GM21515 (cell line): Measurements from ENCODE around the gene ZNF219.

Experiments used
- ATAC-seq: cut with Tn5 transposase; IDR thresholded peaks from one replicate; pipeline ENCODE4 v1.9.1; 2021; ENCODE audit not compliant: unreplicated experiment

Gene ZNF219

DNA sequence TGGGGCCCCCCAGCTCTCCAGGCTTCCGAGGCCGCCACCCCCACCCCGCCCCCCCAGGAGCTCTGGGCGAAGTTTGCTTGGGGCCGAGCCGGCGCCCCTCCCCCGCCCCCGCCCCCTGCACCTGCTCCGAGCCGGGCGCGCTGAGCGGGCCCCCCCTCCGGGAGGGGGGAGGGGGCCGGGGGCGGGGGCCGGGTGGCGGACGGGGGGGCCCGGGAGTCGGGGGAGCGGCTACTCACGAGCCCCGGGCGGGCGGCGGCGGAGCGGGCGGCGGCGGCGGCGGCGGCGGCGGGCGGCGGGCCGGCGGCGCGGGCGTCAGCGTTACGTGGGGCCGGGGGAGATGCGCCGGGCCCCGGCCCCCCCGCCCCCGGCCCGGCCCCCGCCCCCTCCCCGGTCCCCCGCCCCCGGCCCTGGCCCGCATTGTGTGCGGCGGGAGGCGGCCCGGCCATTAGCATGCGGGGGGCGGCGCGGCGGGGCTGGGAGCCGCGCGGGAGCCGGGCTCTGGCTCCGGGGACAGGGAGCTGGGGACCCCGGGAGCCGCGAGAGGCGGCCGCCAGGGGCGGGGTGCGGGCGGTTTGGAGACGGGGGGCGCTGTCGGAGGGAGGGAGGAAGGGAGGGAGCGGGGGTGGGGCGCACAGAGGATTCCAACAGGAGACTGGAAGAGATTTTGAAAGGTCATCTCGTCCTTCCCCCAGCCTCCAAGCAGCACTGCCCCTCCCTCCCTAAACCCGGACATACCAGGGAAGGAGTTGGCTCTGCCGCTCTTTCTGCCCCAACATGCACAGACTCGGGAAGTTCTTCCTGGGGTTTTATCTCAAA, at the start of gene ZNF219:
ZNF219 (minus strand) TSS at position 580 of the 816 bp plus-strand sequence. CDS start 5,064 bp downstream, outside the sequence.
- no peak for ATAC-seq

DNA sequence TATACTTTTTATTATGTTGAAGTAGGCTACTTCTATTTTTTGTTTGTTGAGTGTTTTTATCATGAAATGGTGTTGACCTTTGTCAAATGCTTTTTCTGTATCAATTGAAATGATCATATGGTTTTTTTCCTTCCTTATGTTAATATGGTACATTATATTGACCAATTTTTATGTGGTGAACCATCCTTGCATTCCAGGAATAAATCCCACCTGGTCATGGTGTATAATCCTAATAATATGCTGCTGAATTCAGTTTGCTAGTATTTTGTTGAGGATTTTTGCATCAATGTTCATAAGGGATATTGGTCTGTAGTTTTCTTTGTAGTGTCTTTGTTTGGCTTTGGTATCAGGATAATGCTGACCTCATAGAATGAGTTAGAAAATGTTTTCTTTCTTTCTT, 47.0 kb upstream of the ZNF219 start:
- no peak for ATAC-seq

DNA sequence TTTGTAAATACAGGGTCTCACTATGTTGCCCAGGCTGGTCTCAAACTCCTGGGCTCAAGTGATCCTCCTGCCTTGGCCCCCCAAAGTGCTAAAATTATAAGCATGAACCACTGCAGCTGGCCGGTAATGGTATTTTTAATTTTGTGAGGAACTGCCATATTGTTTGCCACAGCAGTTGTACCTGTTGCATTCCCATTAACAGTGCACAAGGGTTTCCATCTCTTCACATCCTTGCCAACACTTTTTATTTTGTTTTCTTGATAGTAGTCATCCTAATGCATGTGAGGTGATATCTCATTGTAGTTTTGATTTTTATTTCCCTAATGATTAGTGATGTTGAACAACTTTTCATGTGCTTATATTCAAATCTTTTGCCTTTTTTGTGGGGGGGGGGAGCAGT, 43.9 kb upstream of the ZNF219 start:
- no peak for ATAC-seq

DNA sequence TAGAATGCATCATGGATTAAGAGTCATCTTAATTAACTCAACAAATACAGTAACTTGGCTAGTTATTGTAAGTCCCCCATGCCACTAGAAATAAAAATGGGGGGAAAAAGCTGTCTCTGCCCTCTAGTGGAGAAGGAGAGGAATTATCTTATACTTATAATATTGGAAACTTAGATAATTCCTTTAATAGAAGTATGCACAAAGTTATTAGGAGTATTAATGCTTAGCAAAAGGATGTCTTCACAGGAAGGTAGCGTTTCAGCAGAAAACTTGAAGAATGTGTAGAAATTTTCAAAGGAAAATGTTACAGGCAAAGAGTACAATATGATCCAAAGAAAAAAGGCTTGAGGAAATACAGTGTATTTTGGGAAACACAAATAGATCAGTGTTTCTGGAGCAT, 37.6 kb upstream of the ZNF219 start:
- no peak for ATAC-seq

DNA sequence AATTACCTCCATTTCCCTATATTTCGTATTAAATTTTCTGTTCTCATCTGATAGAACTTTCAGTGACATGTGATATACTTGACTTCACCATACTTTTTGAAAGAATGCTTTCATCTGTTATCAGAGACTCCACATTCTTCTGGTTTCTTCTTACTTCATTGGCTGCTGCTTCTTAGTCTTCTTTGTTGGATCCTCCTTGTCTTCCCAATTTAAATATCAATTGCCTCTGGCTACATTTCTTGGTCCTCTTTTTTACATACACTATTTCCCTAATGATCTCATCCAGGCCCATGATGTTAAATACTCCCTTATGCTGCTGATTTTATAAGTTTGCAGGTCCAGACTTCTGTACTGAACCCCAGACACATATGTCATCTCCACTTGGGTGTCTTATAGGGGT, 35.4 kb upstream of the ZNF219 start:
- no peak for ATAC-seq

DNA sequence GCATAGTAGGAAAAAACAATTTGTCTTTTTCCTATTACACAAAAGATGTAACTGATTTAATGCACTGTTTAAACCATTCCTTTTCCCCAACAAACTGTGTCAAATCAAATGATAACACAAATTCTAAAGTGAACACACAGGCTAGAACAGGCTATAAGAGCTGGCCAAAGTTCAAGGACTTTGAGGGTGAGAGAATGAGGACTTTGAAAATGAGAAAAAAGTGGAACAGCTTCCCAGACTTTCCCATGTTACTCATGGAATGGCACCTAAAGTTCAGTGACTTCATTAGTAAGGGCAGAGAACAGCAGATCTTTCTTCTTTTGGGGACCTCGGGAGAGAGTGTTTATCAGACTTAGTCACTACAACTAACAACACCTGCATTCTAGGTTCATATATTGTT, 25.0 kb upstream of the ZNF219 start:
- ATAC-seq, result no peak

DNA sequence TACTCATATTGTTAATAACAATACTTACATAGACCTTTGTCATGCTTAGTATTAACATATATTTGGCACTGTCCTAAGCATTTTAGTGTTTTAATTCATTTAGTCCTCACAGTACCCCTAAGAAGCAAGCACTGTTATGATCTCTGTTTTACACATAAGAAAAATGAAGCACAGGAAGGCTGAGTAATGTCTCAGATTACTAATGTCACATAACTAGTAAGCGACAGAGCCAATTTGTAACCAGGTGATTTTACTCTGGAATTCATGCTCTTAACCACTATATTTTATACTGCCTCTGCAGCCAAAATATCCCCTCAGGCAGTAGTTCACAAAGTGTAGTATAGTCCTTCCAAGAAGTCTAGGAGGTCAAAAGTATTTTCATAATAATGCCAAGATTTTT, 22.7 kb upstream of the ZNF219 start:
- no peak for ATAC-seq

- no peak for ATAC-seq
Observed at GRCh38 chr14:21120686-21121085, 22.2 kb upstream of the ZNF219 start.

DNA sequence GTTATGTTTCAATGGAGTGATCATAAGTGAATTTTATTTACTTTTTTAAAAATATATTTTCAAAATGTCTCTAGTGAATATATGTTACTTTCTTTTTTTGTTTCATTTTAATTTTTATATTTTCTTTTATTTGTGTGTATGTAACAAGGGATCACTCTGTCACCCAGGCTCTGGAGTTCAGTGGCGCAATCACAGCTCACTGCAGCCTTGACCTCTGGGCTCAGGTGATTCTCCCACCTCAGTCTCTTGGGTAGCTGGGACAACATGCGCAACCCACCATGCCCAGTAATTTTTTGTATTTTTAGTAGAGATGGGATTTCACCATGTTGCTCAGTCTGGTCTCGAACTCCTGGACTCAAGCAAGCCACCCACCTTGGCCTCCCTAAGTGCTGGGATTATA, 20.5 kb upstream of the ZNF219 start:
- ATAC-seq, result no peak

DNA sequence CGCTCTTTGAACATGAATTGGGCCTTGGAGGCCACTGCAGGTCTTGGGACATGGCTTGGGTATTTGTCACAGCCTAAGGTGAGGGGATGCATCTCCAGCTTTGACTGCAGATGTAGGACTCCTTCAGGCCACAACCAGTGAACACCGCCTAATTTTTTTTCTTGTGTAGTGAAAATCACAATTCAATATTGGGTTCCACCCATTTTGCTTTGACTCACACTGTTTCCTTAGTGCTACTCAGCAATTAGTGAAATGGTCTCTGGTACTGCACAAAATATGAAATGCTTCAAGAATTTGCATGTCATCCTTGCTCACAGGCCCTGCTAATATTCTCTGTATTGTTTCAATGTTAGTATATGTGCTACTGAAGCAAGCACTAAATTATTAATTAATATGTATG, 14.9 kb upstream of the ZNF219 start:
- no peak for ATAC-seq

DNA sequence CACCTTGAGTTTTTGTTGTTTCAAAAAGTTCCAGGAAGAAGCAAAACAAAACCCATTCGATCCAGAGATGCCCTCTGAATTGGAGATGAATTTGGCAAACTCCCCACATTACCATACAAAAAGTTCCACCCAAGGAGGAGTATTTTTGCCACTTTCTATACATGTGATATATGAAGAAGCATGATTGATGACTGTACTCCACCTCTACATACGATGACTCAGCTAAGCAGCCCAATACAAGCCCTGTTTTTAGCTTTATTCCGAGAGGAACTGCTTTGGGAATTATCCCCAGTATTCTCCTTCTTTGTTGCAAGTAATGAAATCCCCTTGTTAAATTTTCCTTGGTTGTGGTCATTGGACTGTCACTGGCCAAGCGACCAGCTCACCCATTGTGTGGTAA, 13.8 kb upstream of the ZNF219 start:
- ATAC-seq, result no peak

DNA sequence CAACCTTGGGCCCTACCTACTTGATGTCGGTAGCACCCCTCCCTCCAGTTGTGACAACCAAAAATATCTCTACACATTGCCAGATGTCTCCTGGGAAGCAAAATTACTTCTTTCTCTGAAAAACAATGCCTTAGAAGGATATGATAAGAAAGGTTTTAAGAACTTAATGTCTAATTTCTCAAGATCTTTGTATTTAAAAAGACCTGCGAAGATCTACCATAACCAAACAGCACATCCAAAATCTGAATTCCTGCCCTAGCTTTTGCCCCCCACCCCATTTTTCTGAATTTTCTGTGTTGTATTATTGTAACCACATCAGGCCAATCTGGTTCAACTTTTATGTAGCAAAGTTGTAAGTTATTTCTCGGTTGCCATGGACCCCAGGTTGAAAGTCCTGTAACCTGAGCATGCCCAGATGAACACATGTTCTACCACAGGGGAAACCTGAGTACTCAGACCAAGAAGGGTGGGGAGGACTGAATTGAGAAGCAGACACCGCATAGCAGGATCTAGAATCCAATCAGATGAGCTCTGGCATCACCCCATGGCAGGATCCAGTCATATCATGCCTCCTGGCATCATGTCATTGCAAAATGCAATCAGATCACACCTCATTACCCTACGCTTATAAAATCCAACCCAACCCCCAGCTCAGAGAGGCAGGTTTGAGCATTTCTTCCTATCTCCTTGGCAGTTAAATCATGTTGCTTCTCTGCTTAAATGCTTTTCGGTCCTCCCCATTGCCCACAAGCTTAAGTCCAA, 11.1 kb upstream of the ZNF219 start:
- peak; percentile 46 for ATAC-seq

GRCh38 chr14:21108791-21109190, 10.3 kb upstream of the ZNF219 start:
- no peak for ATAC-seq

DNA sequence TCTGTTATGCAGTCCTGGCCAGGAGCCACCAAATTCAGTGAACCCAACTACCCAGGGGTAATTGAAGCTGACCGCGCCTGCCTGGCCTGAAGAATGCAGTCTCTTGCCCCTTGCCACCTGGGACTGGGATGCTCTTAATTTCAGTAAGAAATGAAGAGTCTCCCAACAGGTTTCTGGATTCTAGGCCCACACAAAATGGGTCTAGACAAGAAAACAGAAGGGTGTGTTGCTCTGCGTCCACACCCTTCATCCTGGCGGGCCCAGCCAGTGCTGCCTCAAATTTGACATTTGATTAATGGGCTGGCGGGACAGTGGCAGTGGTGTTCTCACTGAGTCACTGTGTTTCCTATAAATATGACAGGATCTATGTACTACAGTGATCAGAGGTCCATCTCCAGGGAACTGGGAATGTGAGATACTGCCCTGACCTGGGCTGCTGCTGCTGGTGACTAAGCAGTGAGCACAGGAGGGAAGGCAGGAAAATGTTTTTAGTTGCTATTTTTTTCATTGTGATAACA, 8.9 kb upstream of the ZNF219 start:
- no peak for ATAC-seq

- no peak for ATAC-seq
Observed at GRCh38 chr14:21106498-21107282, 8.2 kb upstream of the ZNF219 start.

DNA sequence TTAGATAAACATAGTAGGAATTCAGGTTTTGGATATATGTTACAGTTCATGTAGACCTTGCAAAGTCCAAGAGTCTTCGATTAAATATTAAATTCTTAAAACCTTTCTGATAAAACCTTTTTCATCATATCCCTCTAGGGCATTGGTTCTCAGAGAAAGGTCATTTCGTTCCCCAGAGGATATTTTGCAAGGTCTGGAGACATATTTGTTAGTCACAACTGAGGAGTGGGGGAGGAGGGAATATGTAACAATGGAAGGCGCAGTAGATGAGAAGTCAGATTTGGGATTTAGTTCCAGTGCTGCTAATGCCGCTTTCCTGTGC, 7.7 kb upstream of the ZNF219 start:
- ATAC-seq, result no peak

- ATAC-seq, result no peak
Observed at GRCh38 chr14:21105095-21105494, 6.6 kb upstream of the ZNF219 start.

DNA sequence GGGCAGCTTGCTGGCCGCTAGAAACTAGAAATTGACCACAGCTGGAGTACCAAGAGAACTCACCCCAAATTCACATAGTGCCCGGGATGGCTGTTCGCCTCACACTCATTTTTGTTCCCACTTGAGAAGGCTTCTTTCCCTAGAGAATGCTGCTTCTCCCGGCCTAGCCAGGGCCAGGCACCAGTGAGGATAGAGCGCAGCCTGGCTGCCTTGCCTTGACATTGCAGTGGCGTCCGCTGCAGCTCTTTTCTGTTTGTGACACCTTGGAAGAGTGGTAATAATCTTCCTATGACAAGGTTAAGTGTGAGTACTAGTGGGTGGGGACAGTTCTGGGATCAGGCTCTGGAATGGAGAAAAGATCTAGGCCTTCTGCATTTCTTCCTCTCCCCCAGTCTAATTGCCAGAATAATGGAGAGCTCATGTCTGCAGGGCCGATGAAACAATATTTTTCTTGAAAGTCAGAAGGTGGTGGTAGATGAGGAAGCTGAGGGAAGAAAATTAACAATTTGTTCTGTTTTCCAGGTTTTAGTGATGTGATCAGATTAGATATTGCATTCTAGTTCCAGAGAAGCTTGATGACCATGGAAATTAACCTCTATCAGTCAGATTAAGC, 6.1 kb upstream of the ZNF219 start:
- peak; percentile 40 for ATAC-seq

GRCh38 chr14:21103710-21104447, 5.4 kb upstream of the ZNF219 start:
- ATAC-seq, result peak; percentile 94

GRCh38 chr14:21103411-21103709, 4.9 kb upstream of the ZNF219 start:
- no peak for ATAC-seq
